HG02610 (cell line): Measurements from ENCODE around the gene APOLD1.
A peak's percentile ranks its signal among the peaks of the same experiment; 100 is the strongest.
"Not testable (repeated sequence)": the region's sequence is repeated elsewhere in the genome, so short reads cannot be mapped to it uniquely, and the experiment has no call there.

Experiments used
- ATAC-seq: cut with Tn5 transposase; IDR thresholded peaks from one replicate; pipeline ENCODE4 v1.9.1; 2021; ENCODE audit warnings: mild to moderate bottlenecking, moderate library complexity; ENCODE audit not compliant: unreplicated experiment

Gene APOLD1

GRCh38 chr12:12807517-12807903 lies 22.1 kb downstream of the APOLD1 start:
- not testable (repeated sequence) for ATAC-seq

- peak; percentile 69 for ATAC-seq
Observed at GRCh38 chr12:12807970-12808702, 22.7 kb downstream of the APOLD1 start.

GRCh38 chr12:12810553-12811021 lies 25.1 kb downstream of the APOLD1 start:
- ATAC-seq: no peak

GRCh38 chr12:12811343-12811742 lies 25.9 kb downstream of the APOLD1 start:
- ATAC-seq: no peak

- ATAC-seq: no peak
Observed at GRCh38 chr12:12812174-12812573, 26.7 kb downstream of the APOLD1 start.

- ATAC-seq: no peak
Observed at GRCh38 chr12:12812618-12813119, 27.2 kb downstream of the APOLD1 start.

GRCh38 chr12:12813120-12814101 lies 28.0 kb downstream of the APOLD1 start, which contains the start of gene DDX47:
DDX47 (plus strand) TSS chr12:12813346; CDS start chr12:12813368, 22 bp downstream.
- peak; percentile 71 for ATAC-seq

GRCh38 chr12:12817616-12818015 lies 32.2 kb downstream of the APOLD1 start:
- no peak for ATAC-seq

GRCh38 chr12:12818701-12819100 lies 33.2 kb downstream of the APOLD1 start:
- peak; percentile 30 for ATAC-seq

- ATAC-seq: no peak
Observed at GRCh38 chr12:12819221-12819620, 33.8 kb downstream of the APOLD1 start.

- no peak for ATAC-seq
Observed at GRCh38 chr12:12819752-12820311, 34.4 kb downstream of the APOLD1 start.

- ATAC-seq: not testable (repeated sequence)
Observed at GRCh38 chr12:12820376-12820775, 34.9 kb downstream of the APOLD1 start.

- ATAC-seq: peak; percentile 64
Observed at GRCh38 chr12:12821975-12822374, 36.5 kb downstream of the APOLD1 start.

- no peak for ATAC-seq
Observed at GRCh38 chr12:12822886-12823285, 37.4 kb downstream of the APOLD1 start.

- no peak for ATAC-seq
Observed at GRCh38 chr12:12823300-12823699, 37.8 kb downstream of the APOLD1 start.

GRCh38 chr12:12823811-12824210 lies 38.4 kb downstream of the APOLD1 start:
- no peak for ATAC-seq

GRCh38 chr12:12835378-12836146 lies 50.1 kb downstream of the APOLD1 start:
- no peak for ATAC-seq

- no peak for ATAC-seq
Observed at GRCh38 chr12:12836571-12836970, 51.1 kb downstream of the APOLD1 start.

GRCh38 chr12:12837025-12837812 lies 51.8 kb downstream of the APOLD1 start:
- ATAC-seq: no peak

GRCh38 chr12:12837813-12838153 lies 52.3 kb downstream of the APOLD1 start:
- ATAC-seq: no peak
